Stomach (tissue), 19 donors: ENCODE data around the gene SPATA4. TPM values are rescaled to one million over a fixed set of nuclear protein-coding genes. Genes with fewer than 3 reads are reported as not detected.

Source experiments
- DNase-seq, 2 donors: peaks; one replicate each; pipeline versions ENCODE4 v3.0.0 to v3.0.0-alpha.2; 2013 to 2019
- H3K27ac ChIP-seq, 5 donors: fragments of 200-600 bp in 4 of 5; sonication (generic) in 4 of 5; one replicate each; pipeline ENCODE4 v1.5.1; 2013 to 2019; ENCODE audit warnings: mild to moderate bottlenecking in 1 of 5, moderate library complexity in 1 of 5
- H3K27me3 ChIP-seq, 3 donors: fragments of 200-600 bp; sonication (generic); one replicate each; pipeline ENCODE4 v1.5.1; 2017 to 2019; ENCODE audit warnings: mixed run types in 1 of 3
- H3K36me3 ChIP-seq, 4 donors: fragments of 200-600 bp; sonication (generic); 1 replicate in 3 of 4; 2 replicates in 1 of 4; pipeline ENCODE4 v1.5.1; 2016 to 2019
- H3K4me1 ChIP-seq, 4 donors: fragments of 200-600 bp; sonication (generic); one replicate each; pipeline ENCODE4 v1.5.1; 2016 to 2019
- H3K4me3 ChIP-seq, 4 donors: fragments of 200-600 bp; sonication (generic) in 3 of 4; one replicate each; pipeline ENCODE4 v1.5.1; 2016 to 2019; ENCODE audit warnings: mild to moderate bottlenecking in 1 of 4
- H3K9me3 ChIP-seq, 4 donors: fragments of 200-600 bp; sonication (generic); one replicate each; pipeline ENCODE4 v1.5.1; 2016 to 2019
- EP300 ChIP-seq: sonication (generic); formaldehyde crosslinking; IDR thresholded peaks from one replicate; pipeline ENCODE4 v1.6.1; 2017; ENCODE audit warnings: antibody characterized with exemption
- POLR2A ChIP-seq, 4 donors: fragments of 450-650 bp; IDR thresholded peaks; one replicate each; pipeline ENCODE4 v1.6.1; 2016; ENCODE audit warnings: antibody characterized with exemption in 4 of 4, control low read depth in 2 of 4, mild to moderate bottlenecking in 1 of 4, moderate library complexity in 1 of 4
- POLR2AphosphoS5 ChIP-seq, 3 donors: sonication (generic); formaldehyde crosslinking; IDR thresholded peaks; one replicate each; pipeline ENCODE4 v1.6.1; 2016; ENCODE audit warnings: antibody characterized with exemption in 3 of 3
- WGBS, 5 donors: extraction: QIAGEN DNeasy Blood & Tissue Kit in 3 of 5; methylation state at CpG; one replicate each; pipeline versions ENCODE4 v1.1.5 to v1.1.7; 2013 to 2018; 5-methylcytosine and 5-hydroxymethylcytosine counted together
- intact Hi-C: fragments of 100-400 bp; cut with DNase I; formaldehyde crosslinking; loops from one replicate; pipeline ENCODE4 v1.15.1; 2023; ENCODE audit warnings: low total_unique reads
- long read RNA-seq, 10 donors: transcript quantifications; one replicate each; lab custom pipeline, GENCODE V29; 2026
- polyA plus RNA-seq, 3 donors: library from polyadenylated mRNA; stranded (reverse); fragments of 200-250 nt; gene quantifications; one replicate each; pipeline ENCODE4 v1.2.3, GENCODE V29; 2013
- total RNA-seq, 5 donors: library from RNA; depleted of rRNA; stranded (reverse); fragments of >200 nt; gene quantifications; one replicate each; pipeline versions ENCODE4 v1.1.0 to v1.2.3, GENCODE V29; 2014 to 2016
- TF ChIP-seq, protein P1 (sequence below), 7 experiments: fragments of 450-650 bp in 4 of 7; fragments of 200-600 bp in 3 of 7; sonication (generic) in 3 of 7; IDR thresholded peaks; one replicate each; pipeline ENCODE4 v1.5.1; 2016 to 2019; ENCODE audit warnings: antibody characterized with exemption in 7 of 7, control low read depth in 2 of 7, mild to moderate bottlenecking in 1 of 7
- donor health status: healthy with polysubstance abuse.
- donor health status: Bipolar disorder and iron deficiency.
- donor health status: healthy.

Gene SPATA4
- total RNA-seq (not detected), polyA plus RNA-seq (under 1 TPM in 1 of 3 donors, not detected in 2; 0.13 TPM)
- long read RNA-seq, donor 1: 0 reads
- long read RNA-seq, donor 2: 0 reads
- long read RNA-seq, donor 3, partial matches to known transcripts: 0 of 1 reads
- long read RNA-seq, donor 3, other reads (novel, unspliced or antisense): 0 of 1 reads
- long read RNA-seq, donor 4: 0 reads
- long read RNA-seq, donor 5: 0 reads
- long read RNA-seq, donor 6: 0 reads
- long read RNA-seq, donor 7: 0 reads
- long read RNA-seq, donor 8, partial matches to known transcripts: 0 of 1 reads
- long read RNA-seq, donor 8, other reads (novel, unspliced or antisense): 0 of 1 reads
- long read RNA-seq, donor 9: 0 reads
- long read RNA-seq, donor 10: 0 reads

DNA sequence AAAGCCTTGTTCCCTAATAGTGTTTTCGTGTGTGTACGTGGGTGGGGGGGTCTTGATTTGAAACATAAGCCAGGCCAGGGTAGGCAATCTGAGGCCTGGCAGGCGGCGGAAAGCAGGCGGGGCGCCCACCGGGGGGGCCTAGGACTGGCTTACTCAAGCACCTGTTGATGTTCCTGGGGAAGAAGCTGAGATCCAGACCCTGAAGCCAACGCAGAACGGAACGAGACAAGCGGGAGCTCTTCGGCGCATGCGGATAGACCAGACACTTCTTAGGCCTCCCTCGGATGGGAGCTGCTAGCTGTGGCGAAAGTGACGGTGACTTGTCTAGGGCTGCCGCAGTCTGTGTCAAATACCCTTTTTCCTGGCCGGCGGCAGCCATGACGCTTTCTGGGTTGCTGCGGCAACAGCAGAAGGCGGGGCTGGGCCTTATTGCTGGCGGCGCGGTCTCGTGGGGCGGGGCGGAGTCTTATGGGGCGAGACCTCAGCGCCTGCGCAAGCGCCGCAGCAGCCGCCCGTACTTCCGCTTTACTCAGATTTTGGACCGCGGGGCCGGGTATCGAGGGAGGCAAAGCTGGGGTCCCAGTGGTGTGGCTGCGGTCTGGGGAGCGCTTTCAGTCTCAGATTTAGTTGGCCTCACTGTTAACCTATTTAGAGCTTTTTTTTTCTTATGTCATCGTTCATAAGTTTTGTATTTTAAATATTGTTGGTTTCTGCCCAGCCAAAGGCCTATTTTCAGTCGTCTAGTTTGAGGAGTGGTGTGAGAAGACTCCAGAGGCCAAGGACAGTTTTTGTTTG is at the start of gene SPATA4:
TSS of gene SPATA4 (minus strand) at position 402 of the 795 bp plus-strand sequence. CDS start at position 379, 23 bp downstream.
- Histone ChIP-seq H3K27ac (peak within 1 kb of the TSS; percentile 48 to 88 (median 82)), H3K27me3 (no peaks in the 10 kb centered on the region), H3K4me3 (peak within 1 kb of the TSS; percentile 55 to 74 (median 64)), H3K36me3 (no peaks in the 10 kb centered on the region), H3K4me1 (peaks cover 3 to 43% (median 23%) of the 10 kb centered on the region in 4 donors), H3K9me3 (no peaks in the 10 kb centered on the region)
- 1% methylated on average over 37 to 45 of the region's 45 CpGs for WGBS, 5 donors
- peak; percentile 95 to 98 for DNase-seq
- TF ChIP-seq EP300 (no peak), POLR2AphosphoS5 (IDR thresholded peaks at IDR 0.05) (peak; percentile 31 to 80 (median 77))
- intact Hi-C loops: no loop called here

DNA sequence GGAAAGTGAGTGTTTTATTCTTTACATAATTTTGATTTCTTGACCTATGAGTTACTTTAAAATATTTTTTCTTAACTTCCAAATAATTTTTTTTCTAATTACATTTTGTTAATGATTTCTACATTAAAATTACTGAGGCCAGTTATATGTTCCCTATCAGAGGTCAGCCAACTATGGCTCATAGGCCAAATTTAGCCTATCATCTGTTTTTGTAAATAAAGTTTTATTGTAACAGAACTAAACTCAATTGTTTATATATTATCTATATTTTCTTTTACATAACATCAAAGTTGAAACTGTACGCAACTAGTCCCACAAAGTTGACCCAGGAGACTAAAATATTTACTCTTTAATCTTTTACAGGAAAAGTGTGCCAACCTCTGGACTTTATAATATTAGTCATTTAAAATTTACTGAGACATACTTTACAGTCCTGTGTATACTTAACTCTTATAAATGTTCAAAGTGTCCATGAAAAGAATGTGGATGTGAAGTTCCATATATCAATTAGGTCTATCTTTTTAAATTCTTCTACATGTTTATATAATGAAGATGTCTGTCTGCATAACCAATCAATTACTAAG is 47.5 kb upstream of the SPATA4 start:
- Histone ChIP-seq H3K27me3 (no peaks in the 10 kb centered on the region), H3K4me3 (no peak overlapping the region), H3K9me3 (no peaks in the 10 kb centered on the region), H3K27ac (no peak overlapping the region), H3K4me1 (peaks cover 0 to 13% (median 5%) of the 10 kb centered on the region in 4 donors), H3K36me3 (no peaks in the 10 kb centered on the region)
- no peak for DNase-seq
- WGBS, 5 donors: 38 to 59% (median 42%) methylated on average over 1 of the region's 1 CpG
- TF ChIP-seq POLR2AphosphoS5 (IDR thresholded peaks at IDR 0.05) (no peak), POLR2A (IDR thresholded peaks at IDR 0.05) (no peak), EP300 (no peak)
- TF ChIP-seq, protein P1, sequence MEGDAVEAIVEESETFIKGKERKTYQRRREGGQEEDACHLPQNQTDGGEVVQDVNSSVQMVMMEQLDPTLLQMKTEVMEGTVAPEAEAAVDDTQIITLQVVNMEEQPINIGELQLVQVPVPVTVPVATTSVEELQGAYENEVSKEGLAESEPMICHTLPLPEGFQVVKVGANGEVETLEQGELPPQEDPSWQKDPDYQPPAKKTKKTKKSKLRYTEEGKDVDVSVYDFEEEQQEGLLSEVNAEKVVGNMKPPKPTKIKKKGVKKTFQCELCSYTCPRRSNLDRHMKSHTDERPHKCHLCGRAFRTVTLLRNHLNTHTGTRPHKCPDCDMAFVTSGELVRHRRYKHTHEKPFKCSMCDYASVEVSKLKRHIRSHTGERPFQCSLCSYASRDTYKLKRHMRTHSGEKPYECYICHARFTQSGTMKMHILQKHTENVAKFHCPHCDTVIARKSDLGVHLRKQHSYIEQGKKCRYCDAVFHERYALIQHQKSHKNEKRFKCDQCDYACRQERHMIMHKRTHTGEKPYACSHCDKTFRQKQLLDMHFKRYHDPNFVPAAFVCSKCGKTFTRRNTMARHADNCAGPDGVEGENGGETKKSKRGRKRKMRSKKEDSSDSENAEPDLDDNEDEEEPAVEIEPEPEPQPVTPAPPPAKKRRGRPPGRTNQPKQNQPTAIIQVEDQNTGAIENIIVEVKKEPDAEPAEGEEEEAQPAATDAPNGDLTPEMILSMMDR (IDR thresholded peaks at IDR 0.05): no peak
- intact Hi-C loops: no loop called here

DNA sequence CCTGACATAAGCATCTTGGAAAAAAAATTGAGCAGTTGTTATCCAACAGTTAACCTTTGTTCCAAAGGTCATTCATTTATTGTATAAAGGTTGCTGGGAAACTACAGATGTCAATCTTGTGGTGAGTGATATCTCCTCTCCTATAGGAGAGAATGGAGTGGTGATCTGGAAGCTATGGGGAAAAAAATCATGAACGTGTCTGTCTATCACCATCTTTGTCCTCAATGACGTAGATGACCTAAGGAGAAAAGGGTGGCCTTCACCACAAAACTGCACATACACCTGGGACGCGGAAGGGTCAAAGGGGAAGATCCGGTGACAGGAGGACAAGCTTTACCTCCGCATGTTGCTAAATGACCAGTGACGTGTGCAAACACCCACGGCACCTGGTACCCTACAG is 46.3 kb upstream of the SPATA4 start:
- whole genome bisulfite sequencing, 5 donors: 78 to 90% (median 83%) methylated on average over 8 of the region's 8 CpGs
- H3K27ac ChIP-seq: peak overlapping the region in 1 of 5 donors; percentile 24

DNA sequence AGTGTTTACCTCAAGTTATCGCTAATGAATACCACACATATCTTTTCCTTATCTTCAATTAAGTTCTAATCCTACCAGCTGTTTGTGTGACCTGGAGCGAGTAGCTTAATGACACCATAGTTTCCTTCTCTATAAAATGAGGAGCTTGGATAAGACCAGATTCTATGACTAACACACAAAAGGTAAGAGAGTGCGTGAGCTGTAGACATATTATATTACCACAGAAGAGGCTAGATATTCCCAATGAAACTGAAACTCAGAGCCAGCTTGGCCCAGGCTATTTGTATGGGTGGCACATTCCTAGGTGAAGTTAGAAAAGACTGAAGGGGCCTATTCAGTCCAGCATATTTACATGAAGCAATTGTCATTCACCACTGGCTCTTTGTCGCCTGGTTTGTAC is 43.4 kb upstream of the SPATA4 start:
- TF ChIP-seq EP300 (no peak), POLR2AphosphoS5 (IDR thresholded peaks at IDR 0.05) (no peak), POLR2A (IDR thresholded peaks at IDR 0.05) (no peak)
- TF ChIP-seq, protein P1 (IDR thresholded peaks at IDR 0.05): no peak
- Histone ChIP-seq H3K9me3 (no peaks in the 10 kb centered on the region), H3K4me3 (no peak overlapping the region), H3K27ac (peak overlapping the region; percentile 50 to 86 (median 64)), H3K27me3 (no peaks in the 10 kb centered on the region), H3K4me1 (peaks cover 0 to 26% (median 17%) of the 10 kb centered on the region in 4 donors), H3K36me3 (no peaks in the 10 kb centered on the region)
- 37 to 49% (median 42%) methylated on average over 4 of the region's 4 CpGs for WGBS, 5 donors
- intact Hi-C loops: no loop called here
- no peak for DNase-seq

More for the DNA sequence above, 46.3 kb upstream of the SPATA4 start:
- intact Hi-C loops: no loop called here
- Histone ChIP-seq H3K9me3 (no peaks in the 10 kb centered on the region), H3K4me3 (no peak overlapping the region), H3K4me1 (peaks cover 0 to 24% (median 15%) of the 10 kb centered on the region in 4 donors), H3K36me3 (no peaks in the 10 kb centered on the region), H3K27me3 (no peaks in the 10 kb centered on the region)
- DNase-seq: no peak
- TF ChIP-seq EP300: no peak
- TF ChIP-seq, protein P1 (IDR thresholded peaks at IDR 0.05): no peak
- TF ChIP-seq POLR2AphosphoS5 (IDR thresholded peaks at IDR 0.05): no peak
- no peak for TF ChIP-seq POLR2A (IDR thresholded peaks at IDR 0.05)
